Measurements from ENCODE around the gene ADAM19. TPM values are rescaled to one million over a fixed set of nuclear protein-coding genes. Genes with fewer than 3 reads are reported as not detected.
"Not testable (repeated sequence)": the region's sequence is repeated elsewhere in the genome, so short reads cannot be mapped to it uniquely, and the experiment has no call there.

The ADAM19 gene
- total RNA-seq, 1 donor from 2014 or later = 176 TPM

- Mint-ChIP-seq H3K27me3 (ENCODE audit: unreplicated experiment) (peaks cover 6% of the 10 kb centered on the region), H3K9me3 (ENCODE audit: unreplicated experiment) (no peaks in the 10 kb centered on the region), H3K27ac (ENCODE audit: unreplicated experiment) (no peak overlapping the region), H3K36me3 (ENCODE audit: low read depth, unreplicated experiment) (peaks cover 62% of the 10 kb centered on the region), H3K4me1 (ENCODE audit: unreplicated experiment) (peaks cover 7% of the 10 kb centered on the region), H3K4me3 (ENCODE audit: unreplicated experiment) (no peak overlapping the region)
- DNase-seq (ENCODE audit: low spot score) = no peak
- TF ChIP-seq, protein P1, sequence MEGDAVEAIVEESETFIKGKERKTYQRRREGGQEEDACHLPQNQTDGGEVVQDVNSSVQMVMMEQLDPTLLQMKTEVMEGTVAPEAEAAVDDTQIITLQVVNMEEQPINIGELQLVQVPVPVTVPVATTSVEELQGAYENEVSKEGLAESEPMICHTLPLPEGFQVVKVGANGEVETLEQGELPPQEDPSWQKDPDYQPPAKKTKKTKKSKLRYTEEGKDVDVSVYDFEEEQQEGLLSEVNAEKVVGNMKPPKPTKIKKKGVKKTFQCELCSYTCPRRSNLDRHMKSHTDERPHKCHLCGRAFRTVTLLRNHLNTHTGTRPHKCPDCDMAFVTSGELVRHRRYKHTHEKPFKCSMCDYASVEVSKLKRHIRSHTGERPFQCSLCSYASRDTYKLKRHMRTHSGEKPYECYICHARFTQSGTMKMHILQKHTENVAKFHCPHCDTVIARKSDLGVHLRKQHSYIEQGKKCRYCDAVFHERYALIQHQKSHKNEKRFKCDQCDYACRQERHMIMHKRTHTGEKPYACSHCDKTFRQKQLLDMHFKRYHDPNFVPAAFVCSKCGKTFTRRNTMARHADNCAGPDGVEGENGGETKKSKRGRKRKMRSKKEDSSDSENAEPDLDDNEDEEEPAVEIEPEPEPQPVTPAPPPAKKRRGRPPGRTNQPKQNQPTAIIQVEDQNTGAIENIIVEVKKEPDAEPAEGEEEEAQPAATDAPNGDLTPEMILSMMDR (IDR thresholded peaks at IDR 0.05; ENCODE audit: unreplicated experiment) = no peak
These were observed 90.8 kb downstream of the ADAM19 start for GRCh38 chr5:157484768-157485167.

GRCh38 chr5:157482702-157483101 is 92.9 kb downstream of the ADAM19 start:
- H3K4me3 Mint-ChIP-seq (ENCODE audit: unreplicated experiment) = peak overlapping the region; percentile 42
- H3K36me3 Mint-ChIP-seq (ENCODE audit: low read depth, unreplicated experiment) = peaks cover 67% of the 10 kb centered on the region
- peaks cover 23% of the 10 kb centered on the region for H3K4me1 Mint-ChIP-seq (ENCODE audit: unreplicated experiment)
- not testable (repeated sequence) for H3K9me3 Mint-ChIP-seq (ENCODE audit: unreplicated experiment); H3K27ac Mint-ChIP-seq (ENCODE audit: unreplicated experiment); DNase-seq (ENCODE audit: low spot score); H3K27me3 Mint-ChIP-seq (ENCODE audit: unreplicated experiment)

DNA sequence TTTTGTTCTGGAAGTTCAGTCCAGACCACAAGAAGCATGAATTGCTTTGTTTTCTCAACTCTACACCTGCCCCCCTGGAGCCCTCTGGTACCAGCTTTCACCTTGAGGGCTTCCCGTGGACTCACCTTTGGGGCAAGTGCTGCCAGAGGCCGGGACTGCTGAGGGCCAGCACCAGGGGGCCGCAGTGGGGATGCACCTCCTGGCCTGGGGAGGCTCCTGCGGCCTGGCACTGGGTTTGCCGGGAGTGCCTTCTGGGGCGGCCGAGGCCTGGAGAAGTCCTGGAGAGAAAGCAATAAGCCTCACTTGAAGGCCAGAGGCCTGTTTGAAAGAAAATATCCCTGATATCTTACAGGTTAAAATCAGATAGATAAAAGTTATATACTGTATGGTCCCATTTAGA is 93.9 kb downstream of the ADAM19 start:
- no peak overlapping the region for H3K4me3 Mint-ChIP-seq (ENCODE audit: unreplicated experiment)
- H3K9me3 Mint-ChIP-seq (ENCODE audit: unreplicated experiment) = no peaks in the 10 kb centered on the region
- peaks cover 62% of the 10 kb centered on the region for H3K36me3 Mint-ChIP-seq (ENCODE audit: low read depth, unreplicated experiment)
- TF ChIP-seq, protein P1 (IDR thresholded peaks at IDR 0.05; ENCODE audit: unreplicated experiment) = no peak
- no peak overlapping the region for H3K27ac Mint-ChIP-seq (ENCODE audit: unreplicated experiment)
- DNase-seq (ENCODE audit: low spot score) = no peak
- H3K27me3 Mint-ChIP-seq (ENCODE audit: unreplicated experiment) = peaks cover 9% of the 10 kb centered on the region
- H3K4me1 Mint-ChIP-seq (ENCODE audit: unreplicated experiment) = peaks cover 23% of the 10 kb centered on the region

GRCh38 chr5:157481265-157481664 is 94.3 kb downstream of the ADAM19 start:
- DNase-seq (ENCODE audit: low spot score) = no peak
- no peaks in the 10 kb centered on the region for H3K9me3 Mint-ChIP-seq (ENCODE audit: unreplicated experiment)
- no peak overlapping the region for H3K27ac Mint-ChIP-seq (ENCODE audit: unreplicated experiment)
- H3K4me3 Mint-ChIP-seq (ENCODE audit: unreplicated experiment) = peak overlapping the region; percentile 18
- H3K36me3 Mint-ChIP-seq (ENCODE audit: low read depth, unreplicated experiment) = peaks cover 62% of the 10 kb centered on the region
- H3K27me3 Mint-ChIP-seq (ENCODE audit: unreplicated experiment) = peaks cover 9% of the 10 kb centered on the region
- peaks cover 23% of the 10 kb centered on the region for H3K4me1 Mint-ChIP-seq (ENCODE audit: unreplicated experiment)
- TF ChIP-seq, protein P1 (IDR thresholded peaks at IDR 0.05; ENCODE audit: unreplicated experiment) = no peak

DNA sequence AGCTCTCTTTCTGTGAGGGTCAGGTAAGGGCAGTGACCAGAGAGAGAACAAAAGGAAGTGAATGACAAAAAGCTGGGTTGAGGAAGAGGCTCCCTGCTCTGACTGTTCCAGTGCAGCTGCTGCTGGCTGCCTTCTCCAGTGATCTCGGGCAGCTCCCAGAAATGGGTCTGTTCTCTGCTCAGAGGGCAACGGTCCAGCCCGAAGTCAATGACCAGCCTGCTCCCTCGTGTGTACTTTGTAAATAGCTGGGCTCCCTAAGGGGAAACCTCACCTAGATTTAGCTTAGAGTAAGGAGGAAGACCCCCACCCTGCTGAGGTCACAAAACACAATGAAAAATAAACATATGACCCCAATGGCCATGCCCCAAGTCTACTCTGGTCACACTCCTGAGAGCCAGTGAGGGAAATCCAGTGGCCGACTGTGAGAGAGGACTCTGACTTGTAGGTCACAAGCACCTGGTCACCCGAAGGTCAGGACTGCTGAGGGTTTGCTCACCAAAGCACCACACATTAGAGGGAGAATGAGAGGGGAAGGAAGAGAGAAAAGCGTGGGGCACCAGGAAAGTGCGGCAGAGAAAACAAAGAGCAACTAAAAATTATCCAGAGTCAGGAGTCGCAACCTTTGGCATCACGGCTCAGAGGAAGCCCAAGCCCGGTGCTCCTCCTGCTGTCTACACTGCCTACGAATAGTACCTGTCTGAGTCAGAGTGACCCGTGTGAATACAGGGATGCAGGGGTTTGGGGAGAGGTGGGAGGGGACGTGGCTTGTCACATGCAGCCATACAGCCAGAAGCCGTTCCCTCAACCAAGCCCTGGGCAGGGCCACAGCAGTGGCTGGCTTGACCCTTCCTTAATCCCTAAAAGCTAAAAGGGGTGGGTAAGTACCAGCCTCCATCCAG is 95.7 kb downstream of the ADAM19 start:
- Mint-ChIP-seq H3K4me3 (ENCODE audit: unreplicated experiment) (no peak overlapping the region), H3K27me3 (ENCODE audit: unreplicated experiment) (peaks cover 8% of the 10 kb centered on the region), H3K9me3 (ENCODE audit: unreplicated experiment) (no peaks in the 10 kb centered on the region), H3K36me3 (ENCODE audit: low read depth, unreplicated experiment) (peaks cover 57% of the 10 kb centered on the region), H3K27ac (ENCODE audit: unreplicated experiment) (no peak overlapping the region), H3K4me1 (ENCODE audit: unreplicated experiment) (peaks cover 23% of the 10 kb centered on the region)
- DNase-seq (ENCODE audit: low spot score) = no peak
- TF ChIP-seq, protein P1 (IDR thresholded peaks at IDR 0.05; ENCODE audit: unreplicated experiment) = no peak
